ENCODE measurements around the gene TRNAU1AP. TPM values are rescaled to one million over a fixed set of nuclear protein-coding genes. Genes with fewer than 3 reads are reported as not detected.

Gene TRNAU1AP
- total and polyA plus RNA-seq, 2 of the 13 experiments (the other 11 are each of a cell fraction or from before 2014, with no cell fraction given) = 29.0 to 42.9 TPM

DNA sequence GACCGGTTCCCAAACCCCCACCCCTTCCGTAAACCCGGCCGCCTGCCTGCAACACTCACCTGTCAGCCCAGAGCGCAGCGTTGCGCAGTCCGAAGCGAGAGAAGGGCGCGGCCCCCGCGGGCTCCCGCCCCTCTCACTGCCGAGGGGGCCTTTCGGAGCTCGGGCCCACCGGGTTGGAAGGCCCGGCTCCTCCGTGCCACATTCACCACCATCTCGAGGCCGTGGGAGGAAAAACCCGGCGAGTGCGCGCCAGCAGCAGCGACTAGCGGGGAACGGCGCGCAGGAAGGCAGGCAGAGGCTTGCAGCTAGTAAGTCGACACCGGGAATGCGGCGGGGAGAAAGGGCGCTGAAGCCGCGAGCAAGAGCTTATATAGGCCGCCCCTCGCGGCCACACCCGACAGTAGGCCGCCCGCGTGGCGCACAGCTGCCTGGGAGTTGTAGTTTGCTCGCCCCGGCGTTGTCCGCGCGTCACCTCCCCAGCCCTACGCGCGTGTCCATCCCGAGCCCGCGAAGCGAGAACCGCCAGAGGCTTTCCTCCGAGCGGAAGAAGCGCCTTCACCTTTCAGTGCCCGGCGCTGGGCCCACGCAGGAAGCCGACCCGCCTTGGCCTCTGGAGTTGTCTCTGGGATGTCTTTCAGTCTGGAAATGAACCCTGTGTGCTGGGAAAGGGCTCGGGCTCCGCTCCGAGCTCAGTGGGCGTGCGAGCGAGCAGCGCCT lies 28.8 kb downstream of the TRNAU1AP start (continued):
- TF ChIP-seq, protein P1, sequence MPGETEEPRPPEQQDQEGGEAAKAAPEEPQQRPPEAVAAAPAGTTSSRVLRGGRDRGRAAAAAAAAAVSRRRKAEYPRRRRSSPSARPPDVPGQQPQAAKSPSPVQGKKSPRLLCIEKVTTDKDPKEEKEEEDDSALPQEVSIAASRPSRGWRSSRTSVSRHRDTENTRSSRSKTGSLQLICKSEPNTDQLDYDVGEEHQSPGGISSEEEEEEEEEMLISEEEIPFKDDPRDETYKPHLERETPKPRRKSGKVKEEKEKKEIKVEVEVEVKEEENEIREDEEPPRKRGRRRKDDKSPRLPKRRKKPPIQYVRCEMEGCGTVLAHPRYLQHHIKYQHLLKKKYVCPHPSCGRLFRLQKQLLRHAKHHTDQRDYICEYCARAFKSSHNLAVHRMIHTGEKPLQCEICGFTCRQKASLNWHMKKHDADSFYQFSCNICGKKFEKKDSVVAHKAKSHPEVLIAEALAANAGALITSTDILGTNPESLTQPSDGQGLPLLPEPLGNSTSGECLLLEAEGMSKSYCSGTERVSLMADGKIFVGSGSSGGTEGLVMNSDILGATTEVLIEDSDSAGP (CRISPR knock-in tag; IDR thresholded peaks at IDR 0.05; ENCODE audit: borderline replicate concordance) = peak; percentile 91
- TF ChIP-seq ZNF317 (CRISPR knock-in tag; IDR thresholded peaks at IDR 0.05) (peak; percentile 54; the same call in 1 of the 2 replicates), DPF2 (CRISPR knock-in tag; IDR thresholded peaks at IDR 0.05; ENCODE audit: borderline replicate concordance, low read depth) (no peak), HHEX (CRISPR knock-in tag; IDR thresholded peaks at IDR 0.05) (no peak), CENPT (CRISPR knock-in tag; IDR thresholded peaks at IDR 0.05; ENCODE audit: low read depth) (peak; percentile 86), ZNF563 (CRISPR knock-in tag; IDR thresholded peaks at IDR 0.05) (peak; percentile 65; the same call in 1 of the 2 replicates), MED1 (CRISPR knock-in tag; IDR thresholded peaks at IDR 0.05) (peak; percentile 86)
- TF ChIP-seq, protein P2, sequence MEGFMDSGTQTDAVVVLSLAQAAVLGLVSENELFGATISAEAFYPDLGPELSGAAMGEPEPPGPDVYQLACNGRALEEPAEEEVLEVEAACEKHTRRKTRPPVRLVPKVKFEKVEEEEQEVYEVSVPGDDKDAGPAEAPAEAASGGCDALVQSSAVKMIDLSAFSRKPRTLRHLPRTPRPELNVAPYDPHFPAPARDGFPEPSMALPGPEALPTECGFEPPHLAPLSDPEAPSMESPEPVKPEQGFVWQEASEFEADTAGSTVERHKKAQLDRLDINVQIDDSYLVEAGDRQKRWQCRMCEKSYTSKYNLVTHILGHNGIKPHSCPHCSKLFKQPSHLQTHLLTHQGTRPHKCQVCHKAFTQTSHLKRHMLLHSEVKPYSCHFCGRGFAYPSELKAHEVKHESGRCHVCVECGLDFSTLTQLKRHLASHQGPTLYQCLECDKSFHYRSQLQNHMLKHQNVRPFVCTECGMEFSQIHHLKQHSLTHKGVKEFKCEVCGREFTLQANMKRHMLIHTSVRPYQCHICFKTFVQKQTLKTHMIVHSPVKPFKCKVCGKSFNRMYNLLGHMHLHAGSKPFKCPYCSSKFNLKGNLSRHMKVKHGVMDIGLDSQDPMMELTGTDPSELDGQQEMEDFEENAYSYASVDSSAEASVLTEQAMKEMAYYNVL (CRISPR knock-in tag; IDR thresholded peaks at IDR 0.05; ENCODE audit: borderline replicate concordance) = 0 out of 2 replicates have a peak, but pooled peaks have one; percentile 41
- TF ChIP-seq, protein P3, sequence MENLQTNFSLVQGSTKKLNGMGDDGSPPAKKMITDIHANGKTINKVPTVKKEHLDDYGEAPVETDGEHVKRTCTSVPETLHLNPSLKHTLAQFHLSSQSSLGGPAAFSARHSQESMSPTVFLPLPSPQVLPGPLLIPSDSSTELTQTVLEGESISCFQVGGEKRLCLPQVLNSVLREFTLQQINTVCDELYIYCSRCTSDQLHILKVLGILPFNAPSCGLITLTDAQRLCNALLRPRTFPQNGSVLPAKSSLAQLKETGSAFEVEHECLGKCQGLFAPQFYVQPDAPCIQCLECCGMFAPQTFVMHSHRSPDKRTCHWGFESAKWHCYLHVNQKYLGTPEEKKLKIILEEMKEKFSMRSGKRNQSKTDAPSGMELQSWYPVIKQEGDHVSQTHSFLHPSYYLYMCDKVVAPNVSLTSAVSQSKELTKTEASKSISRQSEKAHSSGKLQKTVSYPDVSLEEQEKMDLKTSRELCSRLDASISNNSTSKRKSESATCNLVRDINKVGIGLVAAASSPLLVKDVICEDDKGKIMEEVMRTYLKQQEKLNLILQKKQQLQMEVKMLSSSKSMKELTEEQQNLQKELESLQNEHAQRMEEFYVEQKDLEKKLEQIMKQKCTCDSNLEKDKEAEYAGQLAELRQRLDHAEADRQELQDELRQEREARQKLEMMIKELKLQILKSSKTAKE (CRISPR knock-in tag; IDR thresholded peaks at IDR 0.05; ENCODE audit: borderline replicate concordance) = no peak; the same call in 1 of the 2 replicates
- TF ChIP-seq, protein P4, sequence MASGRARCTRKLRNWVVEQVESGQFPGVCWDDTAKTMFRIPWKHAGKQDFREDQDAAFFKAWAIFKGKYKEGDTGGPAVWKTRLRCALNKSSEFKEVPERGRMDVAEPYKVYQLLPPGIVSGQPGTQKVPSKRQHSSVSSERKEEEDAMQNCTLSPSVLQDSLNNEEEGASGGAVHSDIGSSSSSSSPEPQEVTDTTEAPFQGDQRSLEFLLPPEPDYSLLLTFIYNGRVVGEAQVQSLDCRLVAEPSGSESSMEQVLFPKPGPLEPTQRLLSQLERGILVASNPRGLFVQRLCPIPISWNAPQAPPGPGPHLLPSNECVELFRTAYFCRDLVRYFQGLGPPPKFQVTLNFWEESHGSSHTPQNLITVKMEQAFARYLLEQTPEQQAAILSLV (CRISPR knock-in tag; IDR thresholded peaks at IDR 0.05; ENCODE audit: borderline replicate concordance) = peak; percentile 84; the same call in 1 of the 2 replicates
- TF ChIP-seq, protein P5, sequence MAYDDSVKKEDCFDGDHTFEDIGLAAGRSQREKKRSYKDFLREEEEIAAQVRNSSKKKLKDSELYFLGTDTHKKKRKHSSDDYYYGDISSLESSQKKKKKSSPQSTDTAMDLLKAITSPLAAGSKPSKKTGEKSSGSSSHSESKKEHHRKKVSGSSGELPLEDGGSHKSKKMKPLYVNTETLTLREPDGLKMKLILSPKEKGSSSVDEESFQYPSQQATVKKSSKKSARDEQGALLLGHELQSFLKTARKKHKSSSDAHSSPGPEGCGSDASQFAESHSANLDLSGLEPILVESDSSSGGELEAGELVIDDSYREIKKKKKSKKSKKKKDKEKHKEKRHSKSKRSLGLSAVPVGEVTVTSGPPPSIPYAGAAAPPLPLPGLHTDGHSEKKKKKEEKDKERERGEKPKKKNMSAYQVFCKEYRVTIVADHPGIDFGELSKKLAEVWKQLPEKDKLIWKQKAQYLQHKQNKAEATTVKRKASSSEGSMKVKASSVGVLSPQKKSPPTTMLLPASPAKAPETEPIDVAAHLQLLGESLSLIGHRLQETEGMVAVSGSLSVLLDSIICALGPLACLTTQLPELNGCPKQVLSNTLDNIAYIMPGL (CRISPR knock-in tag; IDR thresholded peaks at IDR 0.05; ENCODE audit: borderline replicate concordance in 1 of 2, low read depth in 1 of 2) = peak; percentile 53 to 70; a peak in 3 of 4 replicates
- TF ChIP-seq, protein P6, sequence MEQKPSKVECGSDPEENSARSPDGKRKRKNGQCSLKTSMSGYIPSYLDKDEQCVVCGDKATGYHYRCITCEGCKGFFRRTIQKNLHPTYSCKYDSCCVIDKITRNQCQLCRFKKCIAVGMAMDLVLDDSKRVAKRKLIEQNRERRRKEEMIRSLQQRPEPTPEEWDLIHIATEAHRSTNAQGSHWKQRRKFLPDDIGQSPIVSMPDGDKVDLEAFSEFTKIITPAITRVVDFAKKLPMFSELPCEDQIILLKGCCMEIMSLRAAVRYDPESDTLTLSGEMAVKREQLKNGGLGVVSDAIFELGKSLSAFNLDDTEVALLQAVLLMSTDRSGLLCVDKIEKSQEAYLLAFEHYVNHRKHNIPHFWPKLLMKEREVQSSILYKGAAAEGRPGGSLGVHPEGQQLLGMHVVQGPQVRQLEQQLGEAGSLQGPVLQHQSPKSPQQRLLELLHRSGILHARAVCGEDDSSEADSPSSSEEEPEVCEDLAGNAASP (CRISPR knock-in tag; IDR thresholded peaks at IDR 0.05; ENCODE audit: borderline replicate concordance) = peak; percentile 51; the same call in 1 of the 2 replicates
